Stimulated activated CD4-positive, alpha-beta T cell treated with anti-CD3 and anti-CD28 coated beads, TNF-alpha, amount 100 ng/mL, for 1 hour (primary cell): ENCODE measurements around the gene APP.
"Not testable (repeated sequence)": the region's sequence is repeated elsewhere in the genome, so short reads cannot be mapped to it uniquely, and the experiment has no call there.

Experiments used
- DNase-seq, 3 donors: peaks; one replicate each; pipeline ENCODE4 v3.0.0-alpha.2; 2020; ENCODE audit warnings: low read depth in 3 of 3, low spot score in 1 of 3

APP gene

GRCh38 chr21:25953196-25953595 lies 217.4 kb downstream of the APP start:
- no peak for DNase-seq

DNA sequence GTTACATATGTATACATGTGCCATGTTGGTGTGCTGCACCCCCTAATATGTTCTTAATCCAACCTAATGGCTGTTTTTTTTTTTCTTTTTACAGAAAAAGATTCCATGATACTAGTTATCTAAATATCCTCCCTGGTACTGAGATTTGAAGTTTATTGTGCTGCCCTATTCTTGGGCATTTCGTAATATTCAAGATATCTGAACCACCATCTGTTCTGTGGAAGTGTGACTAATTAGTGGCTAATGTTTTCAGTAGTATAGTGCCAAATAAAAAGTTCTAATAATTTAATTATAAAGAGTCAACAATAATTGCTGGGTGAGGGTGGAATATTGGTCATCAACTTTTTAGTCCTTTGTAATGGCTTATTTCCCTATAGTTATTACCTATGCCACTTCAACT lies 218.3 kb downstream of the APP start:
- DNase-seq: no peak

DNA sequence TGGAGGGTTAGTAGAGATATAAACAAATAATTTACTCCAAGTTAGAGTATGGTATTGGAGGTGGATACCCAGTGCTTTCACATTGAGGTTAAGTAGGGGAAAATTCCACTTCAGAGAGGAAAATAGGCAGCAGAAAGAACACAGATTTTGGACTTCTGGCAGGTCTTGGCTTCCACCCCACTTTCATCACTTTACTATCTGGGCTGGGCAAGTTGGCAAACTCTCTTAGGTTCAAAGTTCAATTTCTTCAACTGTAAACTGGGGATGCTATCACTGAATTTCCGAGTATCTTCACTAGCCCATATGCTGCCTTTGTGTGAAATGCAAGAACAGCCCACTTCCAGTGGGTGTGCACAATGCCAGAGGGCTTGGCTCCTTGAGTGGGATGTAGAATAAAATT lies 220.9 kb downstream of the APP start:
- no peak for DNase-seq

DNA sequence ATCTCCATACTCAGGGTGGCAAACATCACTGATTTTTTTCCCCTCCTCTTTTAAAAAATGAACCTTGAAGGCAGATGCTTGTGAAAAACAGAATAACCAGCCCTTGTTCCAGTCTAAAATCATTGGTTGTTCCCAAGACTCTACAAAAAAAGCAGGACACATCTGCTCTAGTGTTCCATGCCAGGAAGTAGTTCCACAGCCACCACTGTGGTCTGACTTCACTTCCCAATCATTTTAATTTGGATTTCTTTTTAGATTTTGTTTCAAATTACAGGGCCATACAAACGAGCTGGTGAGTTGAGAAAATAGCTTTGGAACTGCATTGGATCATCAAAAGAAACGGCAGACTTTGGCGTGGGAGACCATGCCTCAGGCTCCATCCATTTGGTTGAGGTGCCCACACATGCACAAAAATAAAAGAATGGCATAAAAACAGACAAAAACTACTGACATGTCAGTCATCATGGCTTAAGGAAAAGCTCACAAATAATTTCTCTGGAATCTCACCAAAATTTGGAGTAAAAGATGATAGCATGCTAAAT lies 225.8 kb downstream of the APP start:
- no peak for DNase-seq

GRCh38 chr21:25944082-25944481 lies 226.5 kb downstream of the APP start:
- no peak for DNase-seq

- DNase-seq: no peak
Measured at GRCh38 chr21:25942135-25942534, 228.4 kb downstream of the APP start.

DNA sequence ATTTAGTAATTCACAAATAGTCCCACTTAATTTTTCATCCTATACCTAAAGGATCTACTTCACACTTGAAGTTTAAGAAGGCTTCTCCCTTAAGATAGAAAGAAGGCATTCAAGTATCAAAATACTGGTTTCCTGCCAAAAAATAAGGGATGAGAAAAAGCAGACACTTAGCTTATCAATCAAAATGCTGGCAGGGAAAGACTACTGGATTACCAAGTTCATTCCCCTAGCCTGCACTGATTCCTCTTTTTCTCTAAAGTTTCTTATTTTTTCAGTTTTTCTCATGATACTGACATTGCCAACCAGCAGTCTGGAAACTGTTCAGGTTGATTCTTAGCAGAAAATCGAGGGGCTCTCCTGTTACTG lies 231.2 kb downstream of the APP start:
- DNase-seq: no peak

GRCh38 chr21:25938658-25939395 lies 231.7 kb downstream of the APP start:
- no peak for DNase-seq

- no peak for DNase-seq
Measured at GRCh38 chr21:25936776-25937175, 233.8 kb downstream of the APP start.

GRCh38 chr21:25934771-25935224 lies 235.8 kb downstream of the APP start:
- DNase-seq: no peak

GRCh38 chr21:25934130-25934529 lies 236.4 kb downstream of the APP start:
- DNase-seq: no peak

- no peak for DNase-seq
Measured at GRCh38 chr21:25931765-25932164, 238.8 kb downstream of the APP start.

- DNase-seq: no peak
Measured at GRCh38 chr21:25929856-25930520, 240.6 kb downstream of the APP start.

DNA sequence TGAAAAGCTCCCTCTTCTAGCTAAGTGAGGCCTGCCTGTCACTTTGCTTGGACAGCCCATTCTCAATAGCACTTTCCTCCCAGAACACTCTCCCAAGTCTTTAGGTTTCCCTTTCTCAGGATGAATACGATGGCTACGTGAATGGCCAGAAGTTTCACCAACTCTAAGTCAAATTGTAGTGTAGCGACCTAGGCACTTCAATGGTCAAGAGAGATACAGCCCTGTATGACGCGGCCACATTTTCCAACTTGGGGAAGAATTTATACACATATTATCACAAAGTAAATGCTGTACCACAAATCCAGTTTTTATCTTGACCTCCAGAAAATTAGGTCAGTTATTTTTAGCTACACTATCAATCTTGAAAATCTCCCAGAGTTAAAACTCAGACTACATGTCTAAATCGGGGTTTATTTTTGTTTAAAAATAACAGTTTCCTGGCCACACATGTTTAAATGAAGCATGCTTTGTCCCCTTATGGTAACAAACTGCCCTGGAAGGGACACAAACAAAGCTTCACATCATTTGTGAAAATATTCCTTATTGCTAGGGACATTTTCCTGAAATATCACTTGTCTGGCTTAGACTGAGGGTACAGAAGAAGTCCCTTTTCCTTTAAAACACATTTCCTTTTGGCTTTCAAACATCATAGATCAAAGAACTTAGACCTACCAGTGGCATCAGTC lies 243.2 kb downstream of the APP start:
- no peak for DNase-seq

- DNase-seq: no peak
Measured at GRCh38 chr21:25925936-25926335, 244.6 kb downstream of the APP start.

GRCh38 chr21:25925064-25925800 lies 245.3 kb downstream of the APP start:
- DNase-seq: no peak

DNA sequence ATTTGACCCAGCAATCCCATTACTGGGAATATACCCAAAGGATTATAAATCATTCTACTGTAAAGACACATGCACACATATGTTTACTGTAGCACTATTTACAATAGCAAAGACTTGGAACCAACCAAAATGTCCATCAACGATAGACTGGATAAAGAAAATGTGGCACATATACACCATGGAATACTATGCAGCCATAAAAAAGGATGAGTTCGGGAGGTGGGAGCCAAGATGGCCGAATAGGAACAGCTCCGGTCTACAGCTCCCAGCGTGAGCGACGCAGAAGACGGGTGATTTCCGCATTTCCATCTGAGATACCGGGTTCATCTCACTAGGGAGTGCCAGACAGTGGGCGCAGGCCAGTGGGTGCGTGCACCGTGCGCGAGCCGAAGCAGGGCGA lies 252.4 kb downstream of the APP start:
- not testable (repeated sequence) for DNase-seq

DNA sequence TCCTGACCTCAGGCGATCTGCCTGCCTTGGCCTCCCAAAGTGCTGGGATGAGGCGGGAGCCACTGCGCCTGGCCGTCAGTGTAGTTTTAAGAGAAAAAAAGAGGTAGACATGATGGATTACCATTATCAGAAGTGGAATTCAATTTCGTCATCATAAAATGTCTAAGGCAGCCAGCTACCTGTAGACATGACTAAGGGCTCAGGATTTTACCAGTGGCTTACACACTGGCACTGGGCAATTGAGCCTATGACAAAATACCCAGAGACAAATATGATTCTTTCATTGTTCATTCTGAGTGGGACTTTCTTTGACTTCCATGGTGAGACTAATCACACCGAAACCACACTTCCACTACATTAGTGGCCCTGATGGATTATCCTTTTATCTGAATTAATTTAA lies 254.3 kb downstream of the APP start:
- no peak for DNase-seq

- no peak for DNase-seq
Measured at GRCh38 chr21:25913479-25913878, 257.1 kb downstream of the APP start.

- DNase-seq: no peak
Measured at GRCh38 chr21:25912402-25912746, 258.2 kb downstream of the APP start.

DNA sequence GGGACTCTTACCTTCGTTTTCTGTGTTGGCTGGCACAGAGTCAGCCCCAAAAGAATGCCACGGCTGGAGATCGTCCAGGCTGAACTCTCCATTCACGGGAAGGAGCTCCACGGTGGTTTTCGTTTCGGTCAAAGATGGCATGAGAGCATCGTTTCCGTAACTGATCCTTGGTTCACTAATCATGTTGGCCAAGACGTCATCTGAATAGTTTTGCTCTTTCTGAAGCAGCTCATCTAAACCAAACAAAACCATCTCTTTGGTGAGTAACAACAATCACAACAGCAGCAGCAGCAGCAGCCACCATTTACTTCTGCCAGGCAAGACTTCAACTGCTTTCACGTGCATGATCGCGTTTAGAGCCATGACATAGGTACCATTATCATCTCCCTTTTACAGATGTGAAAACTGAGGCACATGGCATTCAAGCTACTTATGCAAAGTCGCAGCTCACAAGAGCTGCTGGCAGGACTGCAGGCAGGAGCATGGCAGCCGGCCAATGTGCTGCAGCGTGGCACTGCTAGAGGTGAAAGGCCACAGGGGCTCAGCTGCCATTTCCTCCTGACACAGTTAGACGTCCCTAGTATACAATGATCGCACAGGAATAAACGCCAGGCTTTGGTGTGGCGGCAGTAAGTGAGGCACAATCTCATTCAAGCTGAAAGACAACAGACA lies 258.7 kb downstream of the APP start:
- DNase-seq: no peak
